GM12865 (cell line): ENCODE results near the gene BTLA.

ENCODE experiments used
- DNase-seq: peaks from one replicate; pipeline ENCODE4 v3.0.0; 2010; ENCODE audit warnings: low read depth
- H3K4me3 ChIP-seq: 2 replicates; pipeline ENCODE4 v1.5.1; 2011; ENCODE audit warnings: mild to moderate bottlenecking, low read depth, low read length, control low read depth
- CTCF ChIP-seq: IDR thresholded peaks from 2 replicates; pipeline ENCODE4 v1.5.1; 2011; ENCODE audit warnings: low read length, control low read depth, low read depth, inconsistent platforms; ENCODE audit not compliant: insufficient read depth; ENCODE audit errors: missing control alignments

Gene BTLA

GRCh38 chr3:112472691-112473090, 26.6 kb downstream of the BTLA start:
- DNase-seq: no peak
- no peak for TF ChIP-seq CTCF
- no peak overlapping the region for H3K4me3 ChIP-seq

- no peak for TF ChIP-seq CTCF
- H3K4me3 ChIP-seq: no peak overlapping the region
- DNase-seq: no peak
These were observed 27.5 kb downstream of the BTLA start for GRCh38 chr3:112471596-112472325.

- H3K4me3 ChIP-seq: no peak overlapping the region
- DNase-seq: no peak
- no peak for TF ChIP-seq CTCF
These were observed 28.5 kb downstream of the BTLA start for GRCh38 chr3:112470788-112471187.

DNA sequence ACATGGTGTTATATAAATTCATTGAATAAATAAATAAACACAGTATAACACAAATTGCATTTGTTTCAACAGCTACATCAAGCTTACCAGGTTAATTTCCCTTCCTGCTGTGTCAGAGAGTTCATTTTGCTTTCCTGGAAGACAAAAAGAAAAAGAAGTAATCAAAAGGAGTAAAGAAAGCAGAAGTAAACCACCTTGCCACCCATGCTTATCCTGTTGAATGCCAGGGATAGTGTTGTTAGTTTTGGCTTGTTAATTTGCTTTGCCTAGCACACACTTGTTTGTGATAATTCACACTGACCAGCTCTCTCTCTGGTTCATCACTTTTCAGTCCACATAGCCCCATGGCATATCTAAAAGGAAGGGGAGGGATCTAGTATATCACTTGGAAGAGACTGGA, 29.6 kb downstream of the BTLA start:
- no peak for DNase-seq
- H3K4me3 ChIP-seq: no peak overlapping the region
- no peak for TF ChIP-seq CTCF

GRCh38 chr3:112467539-112467938, 31.7 kb downstream of the BTLA start:
- no peak overlapping the region for H3K4me3 ChIP-seq
- no peak for DNase-seq
- no peak for TF ChIP-seq CTCF

GRCh38 chr3:112466020-112466419, 33.3 kb downstream of the BTLA start:
- TF ChIP-seq CTCF: no peak
- no peak overlapping the region for H3K4me3 ChIP-seq
- no peak for DNase-seq

GRCh38 chr3:112464264-112464663, 35.0 kb downstream of the BTLA start:
- H3K4me3 ChIP-seq: no peak overlapping the region; the same call in 1 of the 2 replicates
- peak; percentile 82 for DNase-seq
- no peak for TF ChIP-seq CTCF
